Suppressor macrophage treated with lipopolysaccharide for 1 hour (primary cell): Measurements from ENCODE around the gene HAO2.
"Not testable (repeated sequence)": the region's sequence is repeated elsewhere in the genome, so short reads cannot be mapped to it uniquely, and the experiment has no call there.

Experiments used
- DNase-seq, 3 donors: peaks; one replicate each; pipeline ENCODE4 v3.0.0-alpha.2; 2020 to 2022

Gene HAO2

GRCh38 chr1:119347858-119348257 is 20.7 kb upstream of the HAO2 start:
- peak; percentile 28 to 68 (median 48) for DNase-seq

- no peak for DNase-seq
Measured at GRCh38 chr1:119348941-119349340, 19.6 kb upstream of the HAO2 start.

- DNase-seq, result not testable (repeated sequence)
Measured at GRCh38 chr1:119350866-119351265, 17.7 kb upstream of the HAO2 start.

- DNase-seq, result no peak
Measured at GRCh38 chr1:119351997-119352396, 16.6 kb upstream of the HAO2 start.

GRCh38 chr1:119353836-119354235 is 14.7 kb upstream of the HAO2 start:
- DNase-seq, result no peak

- DNase-seq, result no peak
Measured at GRCh38 chr1:119358636-119359035, 9.9 kb upstream of the HAO2 start.

- DNase-seq, result no peak
Measured at GRCh38 chr1:119359730-119360129, 8.9 kb upstream of the HAO2 start.

- DNase-seq, result no peak
Measured at GRCh38 chr1:119361205-119361604, 7.4 kb upstream of the HAO2 start.

GRCh38 chr1:119361620-119362344 is 6.8 kb upstream of the HAO2 start:
- DNase-seq, result no peak

- DNase-seq, result no peak
Measured at GRCh38 chr1:119363162-119363561, 5.4 kb upstream of the HAO2 start.

- no peak for DNase-seq
Measured at GRCh38 chr1:119364640-119365039, 3.9 kb upstream of the HAO2 start.

- DNase-seq, result no peak
Measured at GRCh38 chr1:119366424-119366823, 2.2 kb upstream of the HAO2 start.

GRCh38 chr1:119367432-119368124 is 1.0 kb upstream of the HAO2 start:
- DNase-seq, result peak; percentile 12 to 34 (median 28)

GRCh38 chr1:119370748-119371147 is 2.2 kb downstream of the HAO2 start:
- no peak for DNase-seq

GRCh38 chr1:119371815-119372214 is 3.2 kb downstream of the HAO2 start:
- no peak for DNase-seq

GRCh38 chr1:119372503-119373086 is 4.0 kb downstream of the HAO2 start:
- DNase-seq, result no peak

- no peak for DNase-seq
Measured at GRCh38 chr1:119373465-119373864, 4.9 kb downstream of the HAO2 start.

- no peak for DNase-seq
Measured at GRCh38 chr1:119374208-119374874, 5.8 kb downstream of the HAO2 start.

GRCh38 chr1:119375366-119375765 is 6.8 kb downstream of the HAO2 start:
- no peak for DNase-seq

- no peak for DNase-seq
Measured at GRCh38 chr1:119376594-119376993, 8.0 kb downstream of the HAO2 start.

GRCh38 chr1:119377594-119377993 is 9.0 kb downstream of the HAO2 start:
- DNase-seq, result not testable (repeated sequence)

GRCh38 chr1:119379117-119379516 is 10.5 kb downstream of the HAO2 start:
- DNase-seq, result no peak

- DNase-seq, result no peak
Measured at GRCh38 chr1:119380304-119380703, 11.7 kb downstream of the HAO2 start.
